Fibroblast of skin of right biceps (primary cell): Measurements from ENCODE around the gene NLRP8.
"Not testable (repeated sequence)": the region's sequence is repeated elsewhere in the genome, so short reads cannot be mapped to it uniquely, and the experiment has no call there.

ENCODE experiments used
- DNase-seq: peaks from one replicate; pipeline ENCODE4 v3.0.0-alpha.2; 2013

The NLRP8 gene

GRCh38 chr19:55947532-55947931, at the start of gene NLRP8:
NLRP8 (plus strand) TSS chr19:55947832.
- no peak for DNase-seq

GRCh38 chr19:55898911-55899310, 48.7 kb upstream of the NLRP8 start:
- DNase-seq = no peak

- no peak for DNase-seq
These were observed 46.1 kb upstream of the NLRP8 start for GRCh38 chr19:55901369-55902079.

- no peak for DNase-seq
These were observed 45.4 kb upstream of the NLRP8 start for GRCh38 chr19:55902080-55902751.

- no peak for DNase-seq
These were observed 40.3 kb upstream of the NLRP8 start for GRCh38 chr19:55907286-55907685.

- no peak for DNase-seq
These were observed 39.9 kb upstream of the NLRP8 start for GRCh38 chr19:55907746-55908145.

- DNase-seq = no peak
These were observed 37.8 kb upstream of the NLRP8 start for GRCh38 chr19:55909801-55910200.

- no peak for DNase-seq
These were observed 34.7 kb upstream of the NLRP8 start for GRCh38 chr19:55912916-55913315.

GRCh38 chr19:55913643-55914268, 33.9 kb upstream of the NLRP8 start:
- no peak for DNase-seq

- DNase-seq = no peak
These were observed 24.1 kb upstream of the NLRP8 start for GRCh38 chr19:55923556-55923955.

- no peak for DNase-seq
These were observed 19.6 kb upstream of the NLRP8 start for GRCh38 chr19:55927991-55928390.

- not testable (repeated sequence) for DNase-seq
These were observed 18.4 kb upstream of the NLRP8 start for GRCh38 chr19:55929258-55929657.

- DNase-seq = no peak
These were observed 16.6 kb upstream of the NLRP8 start for GRCh38 chr19:55930996-55931515.

GRCh38 chr19:55931936-55932386, 15.7 kb upstream of the NLRP8 start, which contains the start of gene NLRP13:
NLRP13 (minus strand) TSS chr19:55932336; CDS start chr19:55932311, 25 bp downstream.
- DNase-seq = no peak

- DNase-seq = no peak
These were observed 12.4 kb upstream of the NLRP8 start for GRCh38 chr19:55935206-55935605.

GRCh38 chr19:55939206-55939605, 8.4 kb upstream of the NLRP8 start:
- DNase-seq = no peak

GRCh38 chr19:55940306-55940705, 7.3 kb upstream of the NLRP8 start:
- no peak for DNase-seq

GRCh38 chr19:55950566-55950965, 2.9 kb downstream of the NLRP8 start:
- not testable (repeated sequence) for DNase-seq

GRCh38 chr19:55956431-55956830, 8.8 kb downstream of the NLRP8 start:
- DNase-seq = no peak

GRCh38 chr19:55958356-55958755, 10.7 kb downstream of the NLRP8 start:
- no peak for DNase-seq

GRCh38 chr19:55959996-55960675, 12.5 kb downstream of the NLRP8 start:
- no peak for DNase-seq

GRCh38 chr19:55962186-55962585, 14.6 kb downstream of the NLRP8 start:
- DNase-seq = no peak

GRCh38 chr19:55973982-55974381, 26.4 kb downstream of the NLRP8 start:
- no peak for DNase-seq
